Heart right ventricle (tissue), 16 donors: ENCODE results near the gene IGSF9. TPM values are rescaled to one million over a fixed set of nuclear protein-coding genes. Genes with fewer than 3 reads are reported as not detected.
"Not testable (repeated sequence)": the region's sequence is repeated elsewhere in the genome, so short reads cannot be mapped to it uniquely, and the experiment has no call there.

ENCODE experiments used
- ATAC-seq, 8 donors: fragments of 200-7000 bp; cut with Tn5 transposase; one replicate each; pipeline ENCODE4 v1.9.1; 2020; ENCODE audit warnings: mild to moderate bottlenecking in 8 of 8, moderate library complexity in 8 of 8, moderate number of reproducible peaks in 1 of 8
- DNase-seq, 2 donors: peaks; one replicate each; pipeline ENCODE4 v3.0.0-alpha.2; 2020
- H3K27ac ChIP-seq, 10 donors: fragments of 200-600 bp; sonication (generic) in 2 of 10; one replicate each; pipeline versions ENCODE4 v1.5.0 to v1.8.0; 2020 to 2022; ENCODE audit warnings: mild to moderate bottlenecking in 3 of 10
- H3K27me3 ChIP-seq, 7 donors: fragments of 200-600 bp; one replicate each; pipeline ENCODE4 v1.8.0; 2021 to 2022; ENCODE audit warnings: mild to moderate bottlenecking in 2 of 7
- H3K36me3 ChIP-seq, 9 donors: fragments of 200-600 bp; sonication (generic) in 1 of 9; one replicate each; pipeline versions ENCODE4 v1.5.0 to v1.8.0; 2020 to 2022; ENCODE audit warnings: mild to moderate bottlenecking in 2 of 9
- H3K4me1 ChIP-seq, 9 donors: fragments of 200-600 bp; sonication (generic) in 1 of 9; one replicate each; pipeline versions ENCODE4 v1.5.0 to v1.8.0; 2020 to 2022; ENCODE audit warnings: mild to moderate bottlenecking in 4 of 9
- H3K4me3 ChIP-seq, 10 donors: fragments of 200-600 bp; sonication (generic) in 2 of 10; one replicate each; pipeline versions ENCODE4 v1.5.0 to v1.8.0; 2020 to 2022; ENCODE audit warnings: mild to moderate bottlenecking in 7 of 10, moderate library complexity in 2 of 10
- H3K9me3 ChIP-seq, 11 donors: fragments of 200-600 bp in 10 of 11; sonication (generic) in 2 of 11; one replicate each; pipeline versions ENCODE4 v1.5.0 to v1.8.0; 2013 to 2022; ENCODE audit warnings: mild to moderate bottlenecking in 2 of 11, control low read depth in 1 of 11, moderate library complexity in 1 of 11
- WGBS, 2 donors: extraction: QIAGEN DNeasy Blood & Tissue Kit; methylation state at CpG; one replicate each; pipeline ENCODE4 v1.1.7; 2013; ENCODE audit warnings: inconsistent platforms in 1 of 2; 5-methylcytosine and 5-hydroxymethylcytosine counted together
- intact Hi-C, 10 donors: fragments of 100-400 bp; cut with DNase I; formaldehyde crosslinking; loops; one replicate each; pipeline versions ENCODE4 v1.11.1 to v1.14.2; 2022
- polyA plus RNA-seq, 2 donors: library from polyadenylated mRNA; stranded (reverse); fragments of 200-250 nt; gene quantifications; one replicate each; pipeline ENCODE4 v1.2.3, GENCODE V29; 2013
- total RNA-seq, 10 donors: library from RNA; stranded (reverse); fragmentation: NEBNext Ultra II Directional in 3 of 10; extraction: Animal tissue kit (Norgen Biotek cat#: 25700) in 3 of 10; gene quantifications; one replicate each; pipeline versions ENCODE4 v1.2.1 to v1.2.4, GENCODE V29; 2021 to 2023
- TF ChIP-seq, protein P1 (sequence below), 9 donors: fragments of 200-600 bp; sonication (generic) in 2 of 9; IDR thresholded peaks; one replicate each; pipeline versions ENCODE4 v1.5.0 to v1.8.0; 2021 to 2022; ENCODE audit warnings: antibody characterized with exemption in 9 of 9, mild to moderate bottlenecking in 5 of 9, moderate library complexity in 1 of 9
- donor health status: Arrhythmogenic right ventricular cardiomyopathy.
- donor health status: ischemic (EF 13 %, LVEDD 7.1; RV severe dilation, severe dysfunction).
- donor health status: healthy with polysubstance abuse.
- donor health status: DM: no; HTN: yes; CAD: no.
- donor health status: DM: no; HTN: no; CAD: no.
- donor health status: ischemic (EF 25% LVEDD 6.9; RV normal size, moderate dysfunction).
- donor health status: ischemic (EF 25% LVEDD 5.7; RV mildly dilated, moderate dysfunction).
- donor health status: healthy.
- donor health status: DM: yes; HTN: yes; CAD: no.
- donor health status: Ischemic cardiomyopathy.
- donor health status: ischemic (EF 35%, LVEDD 5.7; RV mildly dilated, moderate dysfunction).
- donor health status: nonischemic (EF 11% LVEDD 7.7; RV severe dilation, severe dysfunction).
- donor health status: DM: yes; HTN: yes; CAD: no.
- donor health status: PGD.
- donor health status: ischemic (EF 29% LVEDD 5.4; RV normal size, mild dysfunction).
- donor health status: nonischemic (EF 23%, LVEDD 6.1; RV moderate dilation, normal function).

Gene IGSF9
- total and polyA plus RNA-seq, 12 donors = 0.03 to 0.15 (median 0.08) TPM; not detected in 7

DNA sequence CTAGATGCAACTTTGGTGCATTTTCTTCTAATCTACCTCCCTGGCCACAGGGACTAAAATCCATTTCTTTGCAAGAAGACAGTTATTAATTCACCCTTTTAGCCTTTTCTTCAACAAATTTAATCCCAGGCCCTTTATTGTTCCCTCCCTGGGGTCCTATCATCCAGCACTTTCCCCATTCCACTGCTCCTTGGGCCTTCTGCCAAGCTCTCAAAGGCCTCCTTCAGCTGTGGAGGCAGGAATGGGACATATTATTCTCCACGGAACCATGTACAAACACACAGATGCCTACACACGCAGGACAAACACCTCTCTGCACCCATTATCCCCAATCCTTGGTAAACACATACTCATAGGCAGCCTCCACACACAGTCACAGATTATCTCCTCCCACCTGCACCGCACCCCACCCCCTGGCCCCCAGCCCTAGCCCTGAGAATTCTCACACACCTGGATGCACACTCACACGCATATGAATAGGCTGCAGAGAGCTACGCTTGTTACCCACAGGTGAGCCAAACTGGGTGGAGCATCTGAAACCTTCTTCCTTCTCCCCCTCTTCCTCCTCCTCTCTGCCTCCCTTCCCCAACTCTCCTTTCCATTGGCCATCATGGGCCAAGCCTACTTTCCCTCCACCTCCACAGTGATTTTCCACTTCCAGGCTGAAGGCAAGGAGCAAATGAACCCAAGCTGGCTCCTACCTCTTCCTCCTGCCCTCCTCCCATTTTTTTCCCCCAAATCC is 31.8 kb downstream of the IGSF9 start:
- Histone ChIP-seq H3K4me3 (no peak overlapping the region), H3K27ac (no peak overlapping the region), H3K4me1 (peaks cover 8 to 77% (median 58%) of the 10 kb centered on the region in 9 donors), H3K9me3 (no peaks in the 10 kb centered on the region), H3K36me3 (peaks cover 0 to 36% (median 13%) of the 10 kb centered on the region in 9 donors), H3K27me3 (no peaks in the 10 kb centered on the region)
- TF ChIP-seq, protein P1, sequence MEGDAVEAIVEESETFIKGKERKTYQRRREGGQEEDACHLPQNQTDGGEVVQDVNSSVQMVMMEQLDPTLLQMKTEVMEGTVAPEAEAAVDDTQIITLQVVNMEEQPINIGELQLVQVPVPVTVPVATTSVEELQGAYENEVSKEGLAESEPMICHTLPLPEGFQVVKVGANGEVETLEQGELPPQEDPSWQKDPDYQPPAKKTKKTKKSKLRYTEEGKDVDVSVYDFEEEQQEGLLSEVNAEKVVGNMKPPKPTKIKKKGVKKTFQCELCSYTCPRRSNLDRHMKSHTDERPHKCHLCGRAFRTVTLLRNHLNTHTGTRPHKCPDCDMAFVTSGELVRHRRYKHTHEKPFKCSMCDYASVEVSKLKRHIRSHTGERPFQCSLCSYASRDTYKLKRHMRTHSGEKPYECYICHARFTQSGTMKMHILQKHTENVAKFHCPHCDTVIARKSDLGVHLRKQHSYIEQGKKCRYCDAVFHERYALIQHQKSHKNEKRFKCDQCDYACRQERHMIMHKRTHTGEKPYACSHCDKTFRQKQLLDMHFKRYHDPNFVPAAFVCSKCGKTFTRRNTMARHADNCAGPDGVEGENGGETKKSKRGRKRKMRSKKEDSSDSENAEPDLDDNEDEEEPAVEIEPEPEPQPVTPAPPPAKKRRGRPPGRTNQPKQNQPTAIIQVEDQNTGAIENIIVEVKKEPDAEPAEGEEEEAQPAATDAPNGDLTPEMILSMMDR (IDR thresholded peaks at IDR 0.05) = no peak
- WGBS, 2 donors = 73 to 77% methylated on average over 5 of the region's 5 CpGs
- ATAC-seq = no peak
- intact Hi-C loops = no loop called here
- DNase-seq = no peak

DNA sequence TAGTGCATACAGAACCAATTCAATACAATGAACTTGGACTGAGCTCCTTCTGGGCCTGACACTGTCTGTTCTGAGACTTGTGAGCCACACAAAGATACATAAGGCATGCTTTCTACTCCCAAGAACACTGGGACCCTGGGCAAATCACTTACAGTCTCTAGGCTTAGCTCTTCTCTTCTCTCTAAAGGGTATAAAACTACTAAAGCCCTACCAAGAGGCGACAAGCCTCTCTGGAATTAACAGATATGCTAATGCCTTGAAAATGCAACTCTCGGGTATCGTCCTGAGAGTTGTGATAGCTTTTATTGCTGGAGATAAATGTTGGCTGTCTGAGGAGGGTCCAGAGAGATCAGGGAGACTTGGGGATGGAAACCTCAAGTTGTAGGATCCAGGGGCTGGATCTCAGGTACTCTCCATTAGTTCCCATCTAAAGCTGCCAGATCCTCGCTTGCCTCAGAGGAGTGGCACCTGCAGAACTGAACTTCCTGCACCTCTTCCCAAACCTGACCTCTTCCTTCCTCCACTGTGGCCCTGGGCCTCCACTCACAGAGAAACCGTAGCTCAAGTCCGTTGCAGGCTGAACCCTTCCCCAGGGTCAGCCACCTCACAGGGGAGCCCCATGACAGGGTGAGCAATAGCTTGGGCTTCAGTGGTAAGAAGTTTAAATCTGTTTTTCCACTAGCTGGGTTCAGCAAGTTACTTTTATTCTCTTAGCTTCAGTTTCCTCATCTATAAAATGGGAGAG is 33.9 kb downstream of the IGSF9 start:
- TF ChIP-seq, protein P1 (IDR thresholded peaks at IDR 0.05) = no peak
- intact Hi-C loops = no loop called here
- no peak for ATAC-seq

DNA sequence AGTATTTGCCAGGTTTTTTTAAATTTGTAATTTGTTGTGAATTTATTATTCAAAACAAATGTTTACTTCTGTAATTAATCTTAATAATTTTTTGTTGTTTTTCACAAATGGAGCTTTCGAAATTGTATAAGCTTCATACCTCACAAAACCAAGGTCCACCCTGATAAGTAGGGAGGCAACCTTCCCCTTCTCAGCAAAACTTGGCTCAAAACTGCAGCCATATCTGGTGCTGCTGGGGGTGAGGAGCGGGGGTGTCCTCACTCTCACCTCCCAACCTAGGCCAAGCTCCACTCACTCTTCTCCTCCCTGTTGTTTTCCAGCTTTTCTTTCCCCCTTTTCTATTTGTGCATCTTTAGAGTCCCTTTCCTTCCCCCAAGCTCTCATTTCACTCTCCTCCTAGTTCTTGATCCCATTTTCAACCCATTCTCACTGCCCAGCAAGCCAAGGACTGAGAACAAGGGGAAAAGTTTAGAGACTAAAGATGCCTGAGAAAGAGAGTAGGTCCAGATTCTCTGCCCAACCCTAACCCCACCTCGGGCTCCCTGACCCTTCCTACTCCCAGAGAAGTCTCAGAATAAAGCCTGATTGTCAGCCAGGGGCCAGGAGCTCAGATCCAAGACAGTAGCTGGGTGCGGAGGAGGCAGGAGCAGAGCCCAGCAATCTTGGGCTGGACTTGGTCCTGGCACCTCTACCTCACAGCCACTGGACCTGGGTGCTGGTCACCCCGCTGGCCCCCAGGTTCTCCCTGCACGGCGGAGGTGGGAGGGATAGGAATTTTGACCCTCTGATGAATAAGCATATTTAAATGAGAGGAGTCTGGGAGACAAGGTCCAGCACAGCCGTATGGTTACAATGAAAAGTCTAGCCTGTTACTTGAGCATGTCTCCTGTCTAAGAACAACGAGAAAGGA is 37.1 kb downstream of the IGSF9 start:
- Histone ChIP-seq H3K4me1 (peaks cover 2 to 37% (median 27%) of the 10 kb centered on the region in 9 donors), H3K4me3 (no peak overlapping the region), H3K27me3 (no peaks in the 10 kb centered on the region), H3K36me3 (no peaks in the 10 kb centered on the region), H3K9me3 (peaks cover 0 to 13% (median 0%) of the 10 kb centered on the region in 11 donors), H3K27ac (peak overlapping the region in 1 of 10 donors; percentile 8)
- 83 to 86% methylated on average over 9 of the region's 9 CpGs for WGBS, 2 donors
- ATAC-seq (no peak), DNase-seq (no peak)
- TF ChIP-seq, protein P1 (IDR thresholded peaks at IDR 0.05) = no peak
- intact Hi-C loops = no loop called here

More for the DNA sequence above, 33.9 kb downstream of the IGSF9 start:
- WGBS, 2 donors = 77 to 84% methylated on average over 6 of the region's 6 CpGs
- no peaks in the 10 kb centered on the region for H3K9me3 ChIP-seq
- peaks cover 0 to 15% (median 0%) of the 10 kb centered on the region in 9 donors for H3K36me3 ChIP-seq
- H3K27ac ChIP-seq = peak overlapping the region in 9 of 10 donors; percentile 32 to 87 (median 69)
- H3K4me3 ChIP-seq = no peak overlapping the region
- no peaks in the 10 kb centered on the region for H3K27me3 ChIP-seq
- DNase-seq = no peak
- peaks cover 8 to 56% (median 36%) of the 10 kb centered on the region in 9 donors for H3K4me1 ChIP-seq

DNA sequence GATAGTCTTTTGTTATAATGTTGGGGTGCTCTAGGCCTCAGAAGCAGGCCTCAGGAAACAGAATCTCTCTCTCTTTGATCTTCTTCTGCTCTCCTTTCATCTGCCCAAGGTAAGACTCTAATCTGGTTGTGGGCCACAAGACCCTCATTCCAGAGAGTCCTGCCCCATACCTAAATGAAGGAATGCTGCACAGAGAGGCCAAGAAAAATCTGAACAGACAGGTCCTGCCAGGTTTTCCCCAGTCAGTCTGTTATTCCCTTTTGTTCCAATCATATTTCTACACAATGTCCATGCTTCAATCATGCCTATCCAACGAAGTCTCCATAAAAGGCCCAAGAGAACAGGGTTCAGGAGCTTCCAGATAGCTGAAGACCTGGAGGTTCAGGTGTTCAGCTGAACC is 38.5 kb downstream of the IGSF9 start:
- WGBS, 2 donors = 76 to 83% methylated on average over 1 of the region's 1 CpG
- intact Hi-C loops = no loop called here
- H3K27me3 ChIP-seq = no peaks in the 10 kb centered on the region

DNA sequence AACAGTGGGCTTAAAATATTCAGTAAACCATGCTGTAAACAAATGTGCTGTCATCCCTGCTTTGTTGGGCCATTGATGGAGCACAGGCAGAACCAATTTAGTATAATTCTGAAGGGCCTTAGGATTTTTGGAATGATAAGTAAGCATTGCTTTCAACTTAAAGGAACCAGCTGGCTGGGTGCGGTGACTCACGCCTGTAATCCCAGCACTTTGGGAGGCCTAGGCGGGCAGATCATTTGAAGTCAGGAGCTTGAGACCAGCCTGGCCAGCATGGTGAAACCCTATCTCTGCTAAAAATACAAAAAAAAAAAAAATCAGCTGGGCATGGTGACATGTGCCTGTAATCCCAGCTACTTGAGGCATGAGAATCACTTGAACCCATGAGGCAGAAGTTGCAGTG is 41.4 kb downstream of the IGSF9 start:
- H3K4me3 ChIP-seq, H3K36me3 ChIP-seq, ATAC-seq, H3K27ac ChIP-seq, intact Hi-C loops, H3K27me3 ChIP-seq, DNase-seq: not testable (repeated sequence)
- 85 to 88% methylated on average over 3 of the region's 3 CpGs for WGBS, 2 donors
- peaks cover 0 to 14% (median 0%) of the 10 kb centered on the region in 11 donors for H3K9me3 ChIP-seq
- H3K4me1 ChIP-seq = peaks cover 0 to 20% (median 13%) of the 10 kb centered on the region in 9 donors

More for the DNA sequence above, 38.5 kb downstream of the IGSF9 start:
- Histone ChIP-seq H3K4me1 (peaks cover 2 to 28% (median 22%) of the 10 kb centered on the region in 9 donors), H3K4me3 (no peak overlapping the region), H3K36me3 (no peaks in the 10 kb centered on the region), H3K9me3 (peaks cover 0 to 14% (median 0%) of the 10 kb centered on the region in 11 donors), H3K27ac (no peak overlapping the region)
- TF ChIP-seq, protein P1 (IDR thresholded peaks at IDR 0.05) = no peak
- ATAC-seq = no peak
- no peak for DNase-seq
